Measurements from ENCODE around the gene FBXO15.

DNA sequence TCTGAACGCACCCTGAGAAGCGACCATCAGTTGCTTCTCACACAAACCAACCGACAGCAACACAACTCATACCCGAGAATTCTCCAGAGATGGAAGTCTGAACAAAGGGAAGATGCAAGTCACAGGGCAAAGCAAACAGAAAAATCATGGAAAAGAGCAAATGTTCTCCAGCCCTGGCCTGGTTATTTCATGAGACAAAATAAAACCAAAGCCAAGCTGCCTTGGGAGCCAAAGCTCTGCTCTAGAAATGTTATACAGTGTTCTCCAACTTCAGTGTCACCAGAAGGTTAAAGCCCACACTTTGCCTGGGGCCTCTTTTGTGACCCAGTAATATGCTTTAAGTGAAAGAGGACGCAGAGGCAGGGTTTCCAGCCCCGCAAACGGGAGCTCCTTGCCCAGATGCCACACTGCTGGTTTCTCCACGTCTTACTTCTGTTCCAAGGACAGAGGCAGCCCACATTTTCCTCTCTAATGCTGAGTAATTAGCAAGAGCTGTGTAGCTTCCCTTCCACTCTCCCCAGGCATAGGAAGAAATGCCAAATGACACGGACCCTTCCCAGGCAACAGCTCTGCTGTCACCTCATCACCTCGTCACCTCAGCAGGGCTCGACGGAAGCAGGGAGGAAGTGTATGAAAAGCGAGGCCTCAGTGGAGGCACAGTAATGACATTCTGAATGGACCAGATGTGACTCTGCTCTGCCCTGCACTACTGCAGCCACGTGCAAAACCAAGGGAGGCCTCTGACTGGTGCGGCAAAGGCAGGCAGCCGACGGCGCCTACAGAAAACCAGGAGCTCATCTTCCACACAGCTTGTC is 64.7 kb downstream of the FBXO15 start:
- 0 out of 2 replicates have a peak, but pooled peaks have one; percentile 10 for TF ChIP-seq CTCF (conservative IDR thresholded peaks at IDR 0.05)
- TF ChIP-seq EZH2 (IDR thresholded peaks at IDR 0.05; ENCODE audit: low read depth), result no peak

Data from PC-9 (cell line).